Ovary (tissue), 9 donors: ENCODE data around the gene MDM1. TPM values are rescaled to one million over a fixed set of nuclear protein-coding genes. Genes with fewer than 3 reads are reported as not detected.

Experiments
- DNase-seq, 5 donors: peaks; one replicate each; pipeline ENCODE4 v3.0.0-alpha.2; 2019 to 2020
- H3K27ac ChIP-seq, 2 donors: fragments of 200-600 bp; one replicate each; pipeline versions ENCODE4 v1.5.1 to v1.8.0; 2019 to 2022
- H3K27me3 ChIP-seq: fragments of 200-600 bp; one replicate; pipeline ENCODE4 v1.8.0; 2022
- H3K36me3 ChIP-seq: fragments of 200-600 bp; sonication (generic); one replicate; pipeline ENCODE4 v1.5.1; 2019
- H3K4me1 ChIP-seq: one replicate; pipeline ENCODE4 v1.8.1; 2013; ENCODE audit warnings: mild to moderate bottlenecking, moderate library complexity; ENCODE audit not compliant: insufficient read depth
- H3K4me3 ChIP-seq: fragments of 200-600 bp; sonication (generic); one replicate; pipeline ENCODE4 v1.5.1; 2017
- H3K9me3 ChIP-seq, 2 donors: fragments of 200-600 bp in 1 of 2; sonication (generic) in 1 of 2; one replicate each; pipeline versions ENCODE4 v1.5.1 to v1.8.1; 2013 to 2019; ENCODE audit warnings: mild to moderate bottlenecking in 1 of 2, moderate library complexity in 1 of 2
- EP300 ChIP-seq: sonication (generic); formaldehyde crosslinking; IDR thresholded peaks from one replicate; pipeline ENCODE4 v1.6.1; 2017; ENCODE audit warnings: antibody characterized with exemption
- POLR2A ChIP-seq: fragments of 450-650 bp; IDR thresholded peaks from one replicate; pipeline ENCODE4 v1.6.1; 2017; ENCODE audit warnings: antibody characterized with exemption, mild to moderate bottlenecking, moderate library complexity
- WGBS, 3 donors: extraction: QIAGEN DNeasy Blood & Tissue Kit in 1 of 3; methylation state at CpG; one replicate each; pipeline versions ENCODE4 v1.1.5 to v1.1.7; 2013 to 2017; 5-methylcytosine and 5-hydroxymethylcytosine counted together
- intact Hi-C, 4 donors: fragments of 100-400 bp; cut with DNase I; formaldehyde crosslinking; loops; one replicate each; pipeline versions ENCODE4 v1.11.0 to v1.15.1; 2022 to 2023
- polyA plus RNA-seq, 2 donors: library from polyadenylated mRNA; stranded (reverse); fragments of 200-250 nt in 1 of 2; fragments of 350-450 nt in 1 of 2; fragmentation: Illumina TruSeq in 1 of 2; extraction: RNeasy Lipid Tissue Mini Kit (QIAGEN cat#74804) in 1 of 2; gene quantifications; one replicate each; pipeline ENCODE4 v1.2.3, GENCODE V29; 2013 to 2014
- total RNA-seq, 7 donors: library from RNA; depleted of rRNA in 2 of 7; stranded (reverse); fragments of >200 nt in 2 of 7; fragmentation: NEBNext Ultra II Directional in 3 of 7; extraction: Animal tissue kit (Norgen Biotek cat#: 25700) in 3 of 7; gene quantifications; one replicate each; pipeline versions ENCODE4 v1.1.0 to v1.2.4, GENCODE V29; 2016 to 2023
- TF ChIP-seq, protein P1 (sequence below), 3 donors: fragments of 450-650 bp in 2 of 3; fragments of 200-600 bp in 1 of 3; IDR thresholded peaks; one replicate each; pipeline versions ENCODE4 v1.5.1 to v1.8.0; 2016 to 2022; ENCODE audit warnings: antibody characterized with exemption in 3 of 3, mild to moderate bottlenecking in 1 of 3
- donor health status: DM: no; HTN: no; CAD: no; lungs with moderate emphysema.
- donor health status: DM: no; HTN: no; CAD: no.
- donor health status: Bipolar disorder and iron deficiency.
- donor health status: DM: yes; HTN: yes; CAD: no.
- donor health status: DM: no; HTN: no; CAD: no.
- donor health status: DM: yes; HTN: yes; CAD: no.

The MDM1 gene
- total and polyA plus RNA-seq, 9 donors = 9.1 to 20.4 (median 13.4) TPM

DNA sequence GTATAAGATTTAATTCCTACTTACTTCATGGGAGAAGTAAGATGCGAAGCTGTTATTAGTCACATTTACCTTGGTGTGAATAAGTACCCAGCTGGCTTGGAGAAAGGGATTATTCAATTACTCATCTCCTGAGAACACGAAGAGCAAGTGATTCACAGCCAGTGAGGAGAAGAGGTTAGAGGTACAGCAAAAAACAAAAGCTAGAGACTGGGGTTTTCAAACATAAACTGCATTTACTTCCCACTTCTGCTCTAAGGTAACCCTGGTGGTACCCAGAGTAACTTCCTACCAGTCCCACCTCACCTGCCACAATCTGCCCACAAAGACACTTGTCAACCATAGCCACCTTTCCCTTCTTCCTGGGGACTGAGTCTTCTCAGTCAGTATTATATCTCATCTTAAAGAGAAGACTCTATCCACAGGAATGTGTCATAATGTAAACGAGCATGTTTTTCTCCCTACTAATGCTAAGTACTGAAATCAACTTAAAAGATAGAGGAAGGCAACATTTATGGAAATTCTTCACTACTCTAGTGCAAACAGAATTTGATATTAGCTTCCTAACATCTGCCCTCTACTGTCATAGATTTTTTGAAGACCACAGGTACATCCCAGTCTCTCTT is 72.7 kb downstream of the MDM1 start:
- TF ChIP-seq POLR2A = no peak
- no peak for TF ChIP-seq EP300
- TF ChIP-seq, protein P1, sequence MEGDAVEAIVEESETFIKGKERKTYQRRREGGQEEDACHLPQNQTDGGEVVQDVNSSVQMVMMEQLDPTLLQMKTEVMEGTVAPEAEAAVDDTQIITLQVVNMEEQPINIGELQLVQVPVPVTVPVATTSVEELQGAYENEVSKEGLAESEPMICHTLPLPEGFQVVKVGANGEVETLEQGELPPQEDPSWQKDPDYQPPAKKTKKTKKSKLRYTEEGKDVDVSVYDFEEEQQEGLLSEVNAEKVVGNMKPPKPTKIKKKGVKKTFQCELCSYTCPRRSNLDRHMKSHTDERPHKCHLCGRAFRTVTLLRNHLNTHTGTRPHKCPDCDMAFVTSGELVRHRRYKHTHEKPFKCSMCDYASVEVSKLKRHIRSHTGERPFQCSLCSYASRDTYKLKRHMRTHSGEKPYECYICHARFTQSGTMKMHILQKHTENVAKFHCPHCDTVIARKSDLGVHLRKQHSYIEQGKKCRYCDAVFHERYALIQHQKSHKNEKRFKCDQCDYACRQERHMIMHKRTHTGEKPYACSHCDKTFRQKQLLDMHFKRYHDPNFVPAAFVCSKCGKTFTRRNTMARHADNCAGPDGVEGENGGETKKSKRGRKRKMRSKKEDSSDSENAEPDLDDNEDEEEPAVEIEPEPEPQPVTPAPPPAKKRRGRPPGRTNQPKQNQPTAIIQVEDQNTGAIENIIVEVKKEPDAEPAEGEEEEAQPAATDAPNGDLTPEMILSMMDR (IDR thresholded peaks at IDR 0.05) = no peak

DNA sequence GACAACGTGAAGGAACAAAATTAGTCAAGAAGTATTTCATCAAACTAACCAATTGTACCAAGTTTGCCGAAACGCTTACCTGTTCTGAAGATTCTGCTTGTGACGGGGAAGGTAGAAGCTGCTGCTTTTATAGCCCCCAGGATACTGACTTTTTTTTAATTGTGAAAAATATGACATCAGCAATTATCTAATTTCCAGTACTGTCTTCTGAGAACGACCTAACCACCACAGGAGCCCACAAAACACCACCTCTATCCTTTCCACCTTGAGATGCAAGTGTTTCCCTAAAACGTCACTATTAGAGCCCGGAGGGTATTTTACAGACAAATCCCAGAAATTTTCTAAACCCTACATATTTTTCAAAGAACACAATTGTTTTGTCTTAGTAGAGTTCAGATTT is 78.7 kb downstream of the MDM1 start, which contains the start of gene IL22:
Gene IL22 (minus strand): TSS at position 101 of the 400 bp plus-strand sequence. CDS start 156 bp downstream, outside the sequence.
- intact Hi-C loops = no loop called here
- 81 to 92% (median 85%) methylated on average over 7 of the region's 7 CpGs for WGBS, 3 donors

More for the DNA sequence above, 72.7 kb downstream of the MDM1 start:
- intact Hi-C loops = no loop called here
- no peak overlapping the region for H3K27ac ChIP-seq
- H3K27me3 ChIP-seq = no peaks in the 10 kb centered on the region
- no peaks in the 10 kb centered on the region for H3K36me3 ChIP-seq
- H3K4me1 ChIP-seq = no peaks in the 10 kb centered on the region
- H3K4me3 ChIP-seq = no peak overlapping the region
- no peaks in the 10 kb centered on the region for H3K9me3 ChIP-seq
- 45 to 51% (median 47%) methylated on average over 3 of the region's 3 CpGs for WGBS, 3 donors
- DNase-seq = no peak

DNA sequence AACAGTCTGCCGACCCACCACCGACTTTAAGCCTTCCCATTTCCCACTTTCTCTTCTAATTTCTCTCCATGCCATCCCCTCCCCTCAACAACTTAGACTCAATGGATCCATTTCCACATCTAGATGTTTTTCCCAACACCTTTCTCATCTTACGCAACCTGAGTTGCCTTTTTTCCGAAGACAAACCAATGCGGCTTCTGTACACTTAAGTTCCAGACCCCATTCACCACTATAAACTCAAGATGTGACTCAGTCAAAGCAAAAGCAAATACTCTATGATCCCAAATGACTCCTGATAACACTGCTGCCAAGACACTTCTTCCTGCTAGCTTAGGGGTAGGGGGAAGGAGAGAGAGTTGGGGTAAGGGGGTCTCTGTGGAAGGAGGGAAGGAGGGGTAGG is 80.1 kb downstream of the MDM1 start:
- 92 to 97% (median 96%) methylated on average over 5 of the region's 5 CpGs for WGBS, 3 donors

More for the DNA sequence above, 78.7 kb downstream of the MDM1 start, which contains the start of gene IL22:
- Histone ChIP-seq H3K27me3 (no peaks in the 10 kb centered on the region), H3K27ac (no peak within 1 kb of the TSS), H3K4me3 (no peak within 1 kb of the TSS), H3K36me3 (no peaks in the 10 kb centered on the region), H3K4me1 (no peaks in the 10 kb centered on the region), H3K9me3 (no peaks in the 10 kb centered on the region)
- TF ChIP-seq POLR2A = no peak
- no peak for DNase-seq

DNA sequence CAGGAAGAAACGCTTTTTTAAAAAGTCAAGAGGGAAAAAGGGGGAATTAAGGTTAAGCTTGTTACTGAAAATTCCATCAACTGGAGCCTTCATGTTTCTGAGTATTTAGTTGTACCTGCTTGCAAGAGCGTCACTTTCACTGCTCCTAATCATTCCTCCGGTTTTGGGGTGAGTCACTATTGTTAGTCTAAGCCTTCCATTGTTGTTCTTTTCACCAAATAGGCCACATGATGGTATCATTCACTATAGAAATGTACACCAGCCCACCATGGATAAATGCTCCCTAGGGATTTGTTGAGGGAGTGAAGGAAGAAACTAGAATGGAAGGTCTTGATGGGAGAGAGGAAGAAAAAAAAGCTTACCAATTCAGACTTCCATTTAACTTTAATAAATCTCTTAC is 81.7 kb downstream of the MDM1 start:
- no peaks in the 10 kb centered on the region for H3K36me3 ChIP-seq
- H3K4me1 ChIP-seq = peaks cover 8% of the 10 kb centered on the region
- H3K27me3 ChIP-seq = no peaks in the 10 kb centered on the region
- H3K27ac ChIP-seq = no peak overlapping the region
- no peak for DNase-seq
- H3K4me3 ChIP-seq = no peak overlapping the region
- TF ChIP-seq EP300 (no peak), POLR2A (no peak)
- TF ChIP-seq, protein P1 (IDR thresholded peaks at IDR 0.05) = no peak
- H3K9me3 ChIP-seq = no peaks in the 10 kb centered on the region
- 84 to 89% (median 86%) methylated on average over 3 of the region's 3 CpGs for WGBS, 3 donors
- intact Hi-C loops = no loop called here

More for the DNA sequence above, 80.1 kb downstream of the MDM1 start:
- Histone ChIP-seq H3K27ac (no peak overlapping the region), H3K36me3 (no peaks in the 10 kb centered on the region), H3K9me3 (no peaks in the 10 kb centered on the region), H3K4me1 (no peaks in the 10 kb centered on the region), H3K27me3 (no peaks in the 10 kb centered on the region), H3K4me3 (no peak overlapping the region)
- TF ChIP-seq, protein P1 (IDR thresholded peaks at IDR 0.05) = no peak
- TF ChIP-seq POLR2A = no peak
- no peak for TF ChIP-seq EP300
- intact Hi-C loops = no loop called here
- DNase-seq = no peak

DNA sequence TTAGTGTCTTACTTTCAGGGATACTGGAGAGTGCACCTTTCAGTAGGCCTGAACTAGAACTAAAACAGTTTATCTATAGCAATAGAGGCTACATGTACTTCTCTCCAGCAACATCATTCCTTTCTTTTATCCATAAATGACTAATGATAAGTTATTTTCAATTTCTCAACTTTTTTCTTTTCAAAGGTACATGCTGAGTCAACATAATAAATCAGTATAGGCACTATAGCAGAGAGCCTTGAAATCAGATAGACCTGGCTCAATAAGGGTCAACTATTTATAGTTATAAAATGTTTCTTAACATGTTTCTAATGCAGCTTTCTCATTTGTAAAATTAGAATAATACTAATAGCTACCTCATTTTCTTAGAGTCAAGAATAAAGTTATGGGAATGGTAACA is 84.4 kb downstream of the MDM1 start:
- intact Hi-C loops = no loop called here
- H3K27ac ChIP-seq = no peak overlapping the region
- H3K9me3 ChIP-seq = no peaks in the 10 kb centered on the region
- no peak for DNase-seq
- TF ChIP-seq EP300 = no peak
- no peak for TF ChIP-seq POLR2A
- TF ChIP-seq, protein P1 (IDR thresholded peaks at IDR 0.05) = no peak
- no peaks in the 10 kb centered on the region for H3K27me3 ChIP-seq
- H3K36me3 ChIP-seq = no peaks in the 10 kb centered on the region
- H3K4me3 ChIP-seq = no peak overlapping the region
- peaks cover 8% of the 10 kb centered on the region for H3K4me1 ChIP-seq
